A549 (cell line): ENCODE measurements around the gene GCNT3. TPM values are rescaled to one million over a fixed set of nuclear protein-coding genes. Genes with fewer than 3 reads are reported as not detected.
A peak's percentile ranks its signal among the peaks of the same experiment; 100 is the strongest.

Source experiments
- ATAC-seq, 2 experiments: fragments of 200-7000 bp in 1 of 2; fragments of >200 bp in 1 of 2; cut with Nextera tagmentation in 1 of 2; cut with Tn5 transposase in 1 of 2; 3 replicates each; pipeline versions ENCODE4 v1.8.0 to v1.9.1; 2018 to 2020; ENCODE audit warnings: mild to moderate bottlenecking in 1 of 2, moderate library complexity in 1 of 2
- CTCF ChIA-PET: fragments of 300-600 bp; sonication (Branson Sonifier 250); formaldehyde crosslinking; extraction: SDS; loops from one replicate; lab custom pipeline; 2021; ENCODE audit warnings: antibody characterized with exemption, inconsistent platforms; lab: Yijun Ruan, JAX
- POLR2A ChIA-PET: fragments of 350-600 bp; formaldehyde crosslinking; extraction: SDS; loops from one replicate; lab custom pipeline; 2021; ENCODE audit warnings: antibody characterized with exemption, inconsistent platforms; lab: Yijun Ruan, JAX
- DNase-seq, 2 experiments: peaks; one replicate each; pipeline versions ENCODE4 v3.0.0 to v3.0.0-alpha.2; 2011 to 2016; ENCODE audit warnings: low read depth in 1 of 2, low spot score in 1 of 2
- FAIRE-seq: peaks from 2 replicates; lab custom pipeline; 2011; peaks lifted over from hg19 to GRCh38; lab: Jason Lieb, UNC
- H3K27ac ChIP-seq, 2 experiments: fragments of >200 bp; sonication (Bioruptor Twin); formaldehyde crosslinking; 3 replicates each; pipeline ENCODE4 v1.5.1; 2016 to 2017
- H3K4me1 ChIP-seq: fragments of >200 bp; sonication (Bioruptor Twin); formaldehyde crosslinking; 3 replicates; pipeline ENCODE4 v1.6.1; 2016
- H3K4me2 ChIP-seq: fragments of >200 bp; sonication (Bioruptor Twin); formaldehyde crosslinking; 3 replicates; pipeline ENCODE4 v1.6.1; 2016
- H3K4me3 ChIP-seq: fragments of >200 bp; sonication (Bioruptor Twin); formaldehyde crosslinking; 3 replicates; pipeline ENCODE4 v1.5.1; 2016
- H3K9me3 ChIP-seq: fragments of >200 bp; sonication (Bioruptor Twin); formaldehyde crosslinking; 3 replicates; pipeline ENCODE4 v1.6.1; 2016
- ATOH8 ChIP-seq: fragments of 250-450 bp; sonication (Bioruptor Pico); IDR thresholded peaks from 2 replicates; pipeline ENCODE4 v1.5.0; 2020; ENCODE audit warnings: low read depth, mild to moderate bottlenecking, moderate library complexity
- BCL3 ChIP-seq: fragments of >200 bp; sonication (Bioruptor Twin); formaldehyde crosslinking; IDR thresholded peaks from 3 replicates; pipeline ENCODE4 v1.6.1; 2016
- CBX2 ChIP-seq: fragments of 200-600 bp; sonication (generic); IDR thresholded peaks from 2 replicates; pipeline ENCODE4 v1.6.1; 2016; ENCODE audit warnings: low read depth, mild to moderate bottlenecking, borderline replicate concordance
- CBX8 ChIP-seq: fragments of 200-600 bp; sonication (generic); IDR thresholded peaks from 2 replicates; pipeline ENCODE4 v1.6.1; 2016
- CTCF ChIP-seq: fragments of >200 bp; sonication (Bioruptor Twin); formaldehyde crosslinking; IDR thresholded peaks from 3 replicates; pipeline ENCODE4 v1.5.1; 2016
- EHF ChIP-seq: fragments of 250-450 bp; sonication (Bioruptor Pico); IDR thresholded peaks from 2 replicates; pipeline ENCODE4 v1.5.0; 2020; ENCODE audit warnings: mild to moderate bottlenecking
- EHMT2 ChIP-seq: fragments of 200-600 bp; sonication (generic); IDR thresholded peaks from 2 replicates; pipeline ENCODE4 v1.6.1; 2016; ENCODE audit warnings: antibody characterized with exemption, low read depth, mild to moderate bottlenecking, moderate library complexity
- EP300 ChIP-seq, 2 experiments: fragments of >200 bp; sonication (Bioruptor Twin); formaldehyde crosslinking; IDR thresholded peaks; 2 replicates in 1 of 2; 3 replicates in 1 of 2; pipeline ENCODE4 v1.6.1; 2016 to 2017
- ESRRA ChIP-seq: fragments of 150-350 bp; IDR thresholded peaks from 2 replicates; pipeline ENCODE4 v1.6.1; 2014; ENCODE audit warnings: mild to moderate bottlenecking, low read length, borderline replicate concordance
- FOSL2 ChIP-seq, 2 experiments: fragments of 450-650 bp in 1 of 2; fragments of >200 bp in 1 of 2; sonication (Bioruptor Twin) in 1 of 2; formaldehyde crosslinking; IDR thresholded peaks; 2 replicates each; pipeline versions ENCODE4 v1.5.0 to v1.6.1; 2016 to 2020; ENCODE audit warnings: mild to moderate bottlenecking in 1 of 2, moderate library complexity in 1 of 2
- FOXS1 ChIP-seq: fragments of 250-450 bp; sonication (Bioruptor Pico); IDR thresholded peaks from 2 replicates; pipeline ENCODE4 v1.5.0; 2020; ENCODE audit warnings: mild to moderate bottlenecking, moderate library complexity
- GATA3 ChIP-seq: IDR thresholded peaks from 2 replicates; pipeline ENCODE4 v1.6.1; 2012; ENCODE audit warnings: borderline replicate concordance
- HDAC2 ChIP-seq: fragments of 200-600 bp; sonication (generic); IDR thresholded peaks from 2 replicates; pipeline ENCODE4 v1.6.1; 2016
- HES2 ChIP-seq: fragments of >200 bp; sonication (Bioruptor Twin); formaldehyde crosslinking; IDR thresholded peaks from 2 replicates; pipeline ENCODE4 v1.6.1; 2016
- HMGXB4 ChIP-seq: fragments of 250-450 bp; sonication (Bioruptor Pico); IDR thresholded peaks from 2 replicates; pipeline ENCODE4 v1.5.0; 2021; ENCODE audit warnings: mild to moderate bottlenecking, moderate library complexity, borderline replicate concordance
- HOXA7 ChIP-seq: fragments of 250-450 bp; sonication (Bioruptor Pico); IDR thresholded peaks from 2 replicates; pipeline ENCODE4 v1.5.0; 2020; ENCODE audit warnings: mild to moderate bottlenecking, moderate library complexity
- HOXB13 ChIP-seq: fragments of 250-450 bp; sonication (Bioruptor Pico); IDR thresholded peaks from 2 replicates; pipeline ENCODE4 v1.5.0; 2020; ENCODE audit warnings: low read depth, mild to moderate bottlenecking, moderate library complexity
- HOXB5 ChIP-seq: fragments of 250-450 bp; sonication (Bioruptor Pico); IDR thresholded peaks from 2 replicates; pipeline ENCODE4 v1.5.0; 2020; ENCODE audit warnings: mild to moderate bottlenecking, moderate library complexity
- JUN ChIP-seq, 2 experiments: fragments of >200 bp; sonication (Bioruptor Twin); formaldehyde crosslinking; IDR thresholded peaks; 2 replicates in 1 of 2; 3 replicates in 1 of 2; pipeline ENCODE4 v1.6.1; 2016 to 2017
- JUNB ChIP-seq: fragments of >200 bp; sonication (Bioruptor Twin); formaldehyde crosslinking; IDR thresholded peaks from 2 replicates; pipeline ENCODE4 v1.6.1; 2016
- KDM1A ChIP-seq: fragments of 200-600 bp; sonication (generic); IDR thresholded peaks from 2 replicates; pipeline ENCODE4 v1.6.1; 2016; ENCODE audit warnings: low read depth, mild to moderate bottlenecking
- MAX ChIP-seq: IDR thresholded peaks from 2 replicates; pipeline ENCODE4 v1.6.1; 2012
- NR3C1 ChIP-seq: fragments of >200 bp; sonication (Bioruptor Twin); formaldehyde crosslinking; IDR thresholded peaks from 3 replicates; pipeline ENCODE4 v1.6.1; 2017
- PHF8 ChIP-seq: fragments of 200-600 bp; sonication (generic); IDR thresholded peaks from 2 replicates; pipeline ENCODE4 v1.6.1; 2016; ENCODE audit warnings: low read depth, mild to moderate bottlenecking, antibody characterized with exemption, moderate library complexity, borderline replicate concordance
- POLR2A ChIP-seq: IDR thresholded peaks from 2 replicates; pipeline ENCODE4 v1.6.1; 2012; ENCODE audit warnings: mild to moderate bottlenecking, low read length
- POLR2AphosphoS2 ChIP-seq: conservative IDR thresholded peaks from 2 replicates; pipeline ENCODE4 v1.6.1; 2012; ENCODE audit warnings: low read length, improper control_type of control experiment, inconsistent platforms
- RAD21 ChIP-seq, 2 experiments: fragments of >200 bp in 1 of 2; sonication (Bioruptor Twin) in 1 of 2; formaldehyde crosslinking in 1 of 2; IDR thresholded peaks in 1 of 2; conservative IDR thresholded peaks in 1 of 2; 2 replicates in 1 of 2; 3 replicates in 1 of 2; pipeline ENCODE4 v1.6.1; 2012 to 2018; ENCODE audit warnings: inconsistent platforms in 1 of 2
- RARB ChIP-seq: fragments of 250-450 bp; sonication (Bioruptor Pico); IDR thresholded peaks from 2 replicates; pipeline ENCODE4 v1.8.0; 2021; ENCODE audit warnings: mild to moderate bottlenecking, moderate library complexity
- SMC3 ChIP-seq: fragments of >200 bp; sonication (Bioruptor Twin); formaldehyde crosslinking; IDR thresholded peaks from 3 replicates; pipeline ENCODE4 v1.6.1; 2018; ENCODE audit warnings: inconsistent platforms
- TP53 ChIP-seq: fragments of 250-450 bp; sonication (Bioruptor Pico); IDR thresholded peaks from 2 replicates; pipeline ENCODE4 v1.5.0; 2021; ENCODE audit warnings: mild to moderate bottlenecking, moderate library complexity
- ZSCAN20 ChIP-seq: fragments of 250-450 bp; sonication (Bioruptor Pico); IDR thresholded peaks from 2 replicates; pipeline ENCODE4 v1.8.0; 2022; ENCODE audit warnings: mild to moderate bottlenecking, moderate library complexity
- WGBS: methylation state at CpG from one replicate; pipeline ENCODE4 v1.1.6; 2017; ENCODE audit errors: missing lambda C conversion rate; 5-methylcytosine and 5-hydroxymethylcytosine counted together
- polyA plus RNA-seq, 4 experiments: library from polyadenylated mRNA; depleted of rRNA in 3 of 4; stranded (reverse); fragments of >200 nt; fragmentation: RNase III in 1 of 4; extraction: RNeasy Plus Mini Kit Qiagen cat#74134 plus additional on column Dnase treatment in 1 of 4; gene quantifications; 2 replicates in 3 of 4; 3 replicates in 1 of 4; pipeline ENCODE4 v1.2.3, GENCODE V29; 2011 to 2017

GCNT3 gene
- polyA plus RNA-seq, 2 of the 4 experiments (the other 2 are of a cell fraction), result 69.2 to 134 TPM

DNA sequence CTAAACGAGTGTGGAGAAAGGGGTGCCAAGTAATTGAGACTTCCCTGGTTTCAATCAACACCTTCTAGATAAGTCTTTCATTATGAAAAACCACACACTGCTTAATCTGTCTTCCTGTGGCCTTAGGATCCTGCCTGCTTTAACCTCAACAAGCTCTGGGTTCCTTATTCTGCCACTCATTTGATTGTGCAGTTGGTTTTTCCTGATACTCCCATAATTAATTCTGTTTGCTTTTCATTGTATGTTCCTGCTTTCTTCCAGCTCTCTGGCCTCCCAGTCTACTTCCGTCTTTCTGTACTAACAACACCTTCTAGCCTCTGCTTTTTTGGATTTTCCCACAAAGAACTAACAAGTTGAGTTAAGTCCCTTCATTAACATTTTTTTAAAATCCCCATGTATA is 20.2 kb upstream of the GCNT3 start:
- WGBS, result 54% methylated on average over 2 of the region's 2 CpGs
- no peak for ATAC-seq
- FAIRE-seq, result no peak
- ChIA-PET POLR2A (no interaction called here), CTCF (interaction anchor here (0.7 to 9.1 kb wide), 10 partner anchors 8 to 63 kb away, joined by 3 to 60 read pairs (median 4); no protein-coding TSS in a partner anchor)
- no peak for DNase-seq
- Histone ChIP-seq H3K4me1 (peaks cover 49% of the 10 kb centered on the region), H3K9me3 (no peaks in the 10 kb centered on the region), H3K4me3 (no peak overlapping the region), H3K27ac (peak overlapping the region; percentile 6 to 58; a peak in 4 of 6 replicates), H3K4me2 (no peak overlapping the region)
- no peak for TF ChIP-seq CBX8
- no peak for TF ChIP-seq SMC3
- TF ChIP-seq HMGXB4 (CRISPR knock-in tag), result no peak
- TF ChIP-seq KDM1A, result no peak
- no peak for TF ChIP-seq HOXA7 (CRISPR knock-in tag)
- no peak for TF ChIP-seq RAD21 (conservative IDR thresholded peaks at IDR 0.05 in 1 of 2, IDR thresholded peaks at IDR 0.05 in 1 of 2)
- no peak for TF ChIP-seq HES2
- TF ChIP-seq ESRRA, result no peak
- TF ChIP-seq CBX2, result no peak
- TF ChIP-seq POLR2AphosphoS2, result no peak

- FAIRE-seq (peak; percentile 99), ATAC-seq (peak; percentile 94 to 95)
- no peaks in the 10 kb centered on the region for H3K9me3 ChIP-seq
- TF ChIP-seq JUNB (peak; percentile 78), RARB (CRISPR knock-in tag) (0 out of 2 replicates have a peak, but pooled peaks have one; percentile 48), CTCF (no peak), ESRRA (peak; percentile 8; the same call in 1 of the 2 replicates), GATA3 (peak; percentile 84), POLR2A (no peak), TP53 (CRISPR knock-in tag) (no peak), ATOH8 (CRISPR knock-in tag) (0 out of 2 replicates have a peak, but pooled peaks have one; percentile 2), NR3C1 (no peak), MAX (peak; percentile 76; the same call in 1 of the 2 replicates), HOXB13 (CRISPR knock-in tag) (peak; percentile 73), PHF8 (no peak), JUN (IDR thresholded peaks at IDR 0.05) (peak; percentile 72 to 81; a peak in 4 of 5 replicates), BCL3 (0 out of 3 replicates have a peak, but pooled peaks have one; percentile 55), FOSL2 (IDR thresholded peaks at IDR 0.05) (peak; percentile 69; the same call in 1 of the 2 replicates), FOSL2 (CRISPR knock-in tag; IDR thresholded peaks at IDR 0.05) (peak; percentile 95), EHF (CRISPR knock-in tag) (peak; percentile 89), EHMT2 (no peak), SMC3 (peak; percentile 22; the same call in 1 of the 3 replicates), CBX2 (no peak), ZSCAN20 (no peak), HDAC2 (no peak), HOXB5 (CRISPR knock-in tag) (peak; percentile 33), FOXS1 (CRISPR knock-in tag) (peak; percentile 75), EP300 (IDR thresholded peaks at IDR 0.05) (peak in 1 of 2 experiments; percentile 47; a peak in 1 of 5 replicates)
Observed at GRCh38 chr15:59594493-59594942, 17.1 kb upstream of the GCNT3 start.

More at GRCh38 chr15:59594493-59594942, 17.1 kb upstream of the GCNT3 start:
- peak overlapping the region; percentile 86 to 92 for H3K27ac ChIP-seq
- 12% methylated on average over 3 of the region's 3 CpGs for WGBS
- peak; percentile 97 to 98 for DNase-seq
- ChIA-PET POLR2A (interaction anchor here (0.8 to 5.3 kb wide), 8 partner anchors 9 to 63 kb away, joined by 3 to 57 read pairs (median 4); partner anchors contain the start of genes GCNT3 and GTF2A2), CTCF (interaction anchor here (0.6 to 9.1 kb wide), 14 partner anchors 12 to 98 kb away, joined by 3 to 60 read pairs (median 4); partner anchors contain the start of gene GCNT3)
- H3K4me3 ChIP-seq, result no peak overlapping the region
- H3K4me1 ChIP-seq, result peaks cover 40% of the 10 kb centered on the region
- H3K4me2 ChIP-seq, result peak overlapping the region; percentile 65
